ENCODE measurements around the gene NPHP4. TPM values are rescaled to one million over a fixed set of nuclear protein-coding genes. Genes with fewer than 3 reads are reported as not detected.

Gene NPHP4
- 10 to 100 TPM; 14.2 to 15.7 TPM for total RNA-seq

GRCh38 chr1:5992026-5992813 lies at the start of gene NPHP4:
Gene NPHP4, minus strand, starts transcription at chr1:5992425. Its CDS starts 6,136 bp downstream, at chr1:5986289.
- CTCF ChIA-PET: interaction anchor here (3.6 kb wide), 1 partner anchor 34 kb away, joined by 22 read pairs; no protein-coding TSS in a partner anchor

GRCh38 chr1:6041432-6042062 lies 49.3 kb upstream of the NPHP4 start:
- ChIA-PET POLR2A (no interaction called here), CTCF (no interaction called here)

More at GRCh38 chr1:5992026-5992813, at the start of gene NPHP4:
- POLR2A ChIA-PET: interaction anchor here (1.8 to 3.6 kb wide), 2 partner anchors 15 to 35 kb away, joined by 5 to 56 read pairs; no protein-coding TSS in a partner anchor

- POLR2A ChIA-PET: no interaction called here
Observed at GRCh38 chr1:6040861-6041415, 48.7 kb upstream of the NPHP4 start.

GRCh38 chr1:6040444-6040843 lies 48.2 kb upstream of the NPHP4 start:
- POLR2A ChIA-PET: no interaction called here
- CTCF ChIA-PET: no interaction called here

More at GRCh38 chr1:6040861-6041415, 48.7 kb upstream of the NPHP4 start:
- CTCF ChIA-PET: no interaction called here

GRCh38 chr1:6039031-6039430 lies 46.8 kb upstream of the NPHP4 start:
- ChIA-PET POLR2A (no interaction called here), CTCF (interaction anchor here (1.3 kb wide), 1 partner anchor 35 kb away, joined by 3 read pairs; no protein-coding TSS in a partner anchor)

- POLR2A ChIA-PET: no interaction called here
Observed at GRCh38 chr1:6038603-6039002, 46.4 kb upstream of the NPHP4 start.

GRCh38 chr1:6037338-6037762 lies 45.1 kb upstream of the NPHP4 start:
- CTCF ChIA-PET: interaction anchor here (2.0 kb wide), 1 partner anchor 44 kb away, joined by 5 read pairs; no protein-coding TSS in a partner anchor
- POLR2A ChIA-PET: interaction anchor here (0.7 kb wide), 1 partner anchor 50 kb away, joined by 6 read pairs; no protein-coding TSS in a partner anchor

More at GRCh38 chr1:6038603-6039002, 46.4 kb upstream of the NPHP4 start:
- CTCF ChIA-PET: interaction anchor here (1.3 kb wide), 1 partner anchor 35 kb away, joined by 3 read pairs; no protein-coding TSS in a partner anchor

- ChIA-PET POLR2A (no interaction called here), CTCF (interaction anchor here (0.7 kb wide), 1 partner anchor 207 kb away, joined by 3 read pairs; no protein-coding TSS in a partner anchor)
Observed at GRCh38 chr1:6035719-6036118, 43.5 kb upstream of the NPHP4 start.

GRCh38 chr1:6035303-6035702 lies 43.1 kb upstream of the NPHP4 start:
- ChIA-PET POLR2A (no interaction called here), CTCF (interaction anchor here (0.7 kb wide), 1 partner anchor 208 kb away, joined by 3 read pairs; no protein-coding TSS in a partner anchor)

- POLR2A ChIA-PET: no interaction called here
- CTCF ChIA-PET: no interaction called here
Observed at GRCh38 chr1:6034750-6035096, 42.5 kb upstream of the NPHP4 start.

GRCh38 chr1:6033986-6034749 lies 41.9 kb upstream of the NPHP4 start:
- CTCF ChIA-PET: no interaction called here
- POLR2A ChIA-PET: no interaction called here

- ChIA-PET CTCF (interaction anchor here (0.6 kb wide), 1 partner anchor 676 kb away, joined by 5 read pairs; no protein-coding TSS in a partner anchor), POLR2A (no interaction called here)
Observed at GRCh38 chr1:6033124-6033523, 40.9 kb upstream of the NPHP4 start.

GRCh38 chr1:6030547-6031261 lies 38.5 kb upstream of the NPHP4 start:
- CTCF ChIA-PET: no interaction called here
- POLR2A ChIA-PET: no interaction called here

GRCh38 chr1:6030132-6030531 lies 37.9 kb upstream of the NPHP4 start:
- ChIA-PET CTCF (no interaction called here), POLR2A (no interaction called here)

- CTCF ChIA-PET: interaction anchor here (0.7 kb wide), 2 partner anchors 30 to 82 kb away, joined by 3 read pairs; no protein-coding TSS in a partner anchor
- POLR2A ChIA-PET: interaction anchor here (5.3 kb wide), 1 partner anchor 36 kb away, joined by 56 read pairs; the partner anchor contains the start of gene NPHP4
Observed at GRCh38 chr1:6029351-6029750, 37.1 kb upstream of the NPHP4 start.

- ChIA-PET CTCF (interaction anchor here (0.7 to 4.0 kb wide), 4 partner anchors 31 to 462 kb away, joined by 3 to 22 read pairs (median 3); no protein-coding TSS in a partner anchor), POLR2A (interaction anchor here (5.3 kb wide), 1 partner anchor 35 kb away, joined by 56 read pairs; the partner anchor contains the start of gene NPHP4)
Observed at GRCh38 chr1:6028042-6028850, 36.0 kb upstream of the NPHP4 start.

GRCh38 chr1:6027591-6027990 lies 35.4 kb upstream of the NPHP4 start:
- POLR2A ChIA-PET: interaction anchor here (5.3 kb wide), 1 partner anchor 34 kb away, joined by 56 read pairs; the partner anchor contains the start of gene NPHP4
- CTCF ChIA-PET: interaction anchor here (0.9 to 4.0 kb wide), 3 partner anchors 16 to 462 kb away, joined by 3 to 22 read pairs (median 3); no protein-coding TSS in a partner anchor
